ENCODE measurements around the gene CARD11. TPM values are rescaled to one million over a fixed set of nuclear protein-coding genes. Genes with fewer than 3 reads are reported as not detected.

CARD11 gene
- total and polyA plus RNA-seq, 2 of the 13 experiments (the other 11 are each of a cell fraction or from before 2014, with no cell fraction given): 0.04 TPM; not detected in 1

GRCh38 chr7:2858621-2859020, 185.0 kb downstream of the CARD11 start:
- Histone ChIP-seq H3K4me1 (ENCODE audit: insufficient read depth, low read length) (peaks cover 62% of the 10 kb centered on the region), H3K36me3 (replicated peaks in 1 of 2; ENCODE audit: control insufficient read depth in 1 of 2, insufficient read depth in 2 of 2, low read length in 2 of 2) (no peaks in the 10 kb centered on the region), H3K4me3 (replicated peaks in 1 of 3; ENCODE audit: insufficient read depth in 1 of 3, low read depth in 2 of 3, low read length in 3 of 3) (no peak overlapping the region), H3K9me3 (ENCODE audit: low read length) (no peaks in the 10 kb centered on the region), H3K27me3 (ENCODE audit: control insufficient read depth in 1 of 2, insufficient read depth in 2 of 2, low read length in 2 of 2) (no peaks in the 10 kb centered on the region), H3K79me2 (ENCODE audit: insufficient read depth, low read length) (no peaks in the 10 kb centered on the region), H4K20me1 (ENCODE audit: insufficient read depth, low read length) (no peaks in the 10 kb centered on the region), H2AFZ (ENCODE audit: low read length) (no peak overlapping the region), H3K27ac (ENCODE audit: extremely low read length, insufficient read depth, low read length) (no peak overlapping the region), H3K9ac (ENCODE audit: insufficient read depth, low read depth, low read length) (no peak overlapping the region), H3K4me2 (ENCODE audit: low read depth, low read length) (no peak overlapping the region)
- ATAC-seq (no peak), DNase-seq (ENCODE audit: low spot score) (no peak), FAIRE-seq (no peak)
- TF ChIP-seq ZNF564 (CRISPR knock-in tag; IDR thresholded peaks at IDR 0.05) (no peak), KDM5B (CRISPR knock-in tag; IDR thresholded peaks at IDR 0.05; ENCODE audit: borderline replicate concordance) (0 out of 2 replicates have a peak, but pooled peaks have one; percentile 21)
- intact Hi-C loops (cut with micrococcal nuclease; ENCODE audit: unreplicated experiment): no loop called here
- ChIA-PET POLR2A (no interaction called here), CTCF (ENCODE audit: low intra/inter-chr PET ratio, low total read pairs) (no interaction called here)
- BruUV-seq (replicated peaks): no TSS peak
- WGBS (ENCODE audit: low lambda C conversion rate): 76% methylated on average over 5 of the region's 5 CpGs
- in situ Hi-C loops (cut with HindIII; ENCODE audit: extremely low pct_ligation_motif_present, low pct_unique_long_range_greater_than_20kb): no loop called here

DNA sequence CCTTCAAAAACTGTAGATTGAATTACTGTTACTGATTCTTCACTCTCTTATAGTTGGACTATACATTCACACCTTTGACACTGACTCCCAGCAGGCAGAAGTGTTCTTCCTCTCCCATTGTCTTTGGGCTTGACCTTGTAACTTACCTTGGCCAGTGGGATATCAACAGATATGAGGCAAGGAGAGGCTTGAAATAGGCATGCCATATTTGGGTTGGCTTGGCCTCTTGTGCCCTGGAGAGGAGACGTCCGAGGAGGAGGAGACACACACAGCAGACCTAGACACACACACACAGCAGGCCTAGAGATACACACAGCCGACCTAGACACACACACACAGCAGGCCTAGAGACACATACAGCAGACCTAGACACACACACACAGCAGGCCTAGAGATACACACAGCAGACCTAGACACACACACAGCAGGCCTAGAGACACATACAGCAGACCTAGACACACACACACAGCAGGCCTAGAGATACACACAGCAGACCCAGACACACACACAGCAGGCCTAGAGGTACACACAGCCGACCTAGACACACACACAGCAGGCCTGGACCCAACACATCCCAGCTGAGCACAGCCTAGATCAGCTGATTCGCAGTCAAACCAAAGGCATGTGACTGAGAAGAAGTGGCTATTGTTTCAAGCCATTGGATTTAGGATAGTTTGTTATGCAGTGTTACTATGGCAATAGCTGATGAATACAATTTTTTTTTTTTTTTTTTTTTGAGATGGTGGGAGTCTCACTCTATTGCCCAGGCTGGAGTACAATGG, 187.1 kb downstream of the CARD11 start:
- no TSS peak for BruUV-seq (replicated peaks)
- ATAC-seq: peak; percentile 61
- no peak for FAIRE-seq
- no peaks in the 10 kb centered on the region for H4K20me1 ChIP-seq (ENCODE audit: insufficient read depth, low read length)
- ChIA-PET CTCF (ENCODE audit: low intra/inter-chr PET ratio, low total read pairs) (no interaction called here), POLR2A (interaction anchor here (1.0 to 1.3 kb wide), 4 partner anchors 8 to 99 kb away, joined by 3 to 5 read pairs (median 4); no protein-coding TSS in a partner anchor)
- H3K27ac ChIP-seq (ENCODE audit: extremely low read length, insufficient read depth, low read length): peak overlapping the region; percentile 75
- peak overlapping the region in 1 of 3 experiments; percentile 17; a peak in 1 of 6 replicates for H3K4me3 ChIP-seq (replicated peaks in 1 of 3; ENCODE audit: insufficient read depth in 1 of 3, low read depth in 2 of 3, low read length in 3 of 3)
- 25% methylated on average over 4 of the region's 5 CpGs for WGBS (ENCODE audit: low lambda C conversion rate)
- H3K4me1 ChIP-seq (ENCODE audit: insufficient read depth, low read length): peaks cover 50% of the 10 kb centered on the region
- peak overlapping the region; percentile 63 for H3K9ac ChIP-seq (ENCODE audit: insufficient read depth, low read depth, low read length)
- peak overlapping the region; percentile 36 for H3K4me2 ChIP-seq (ENCODE audit: low read depth, low read length)
- H3K79me2 ChIP-seq (ENCODE audit: insufficient read depth, low read length): no peaks in the 10 kb centered on the region
- in situ Hi-C loops (cut with HindIII; ENCODE audit: extremely low pct_ligation_motif_present, low pct_unique_long_range_greater_than_20kb) (no loop called here), intact Hi-C loops (cut with micrococcal nuclease; ENCODE audit: unreplicated experiment) (no loop called here)
- no peaks in the 10 kb centered on the region for H3K9me3 ChIP-seq (ENCODE audit: low read length)
- H3K36me3 ChIP-seq (replicated peaks in 1 of 2; ENCODE audit: control insufficient read depth in 1 of 2, insufficient read depth in 2 of 2, low read length in 2 of 2): no peaks in the 10 kb centered on the region
- no peaks in the 10 kb centered on the region for H3K27me3 ChIP-seq (ENCODE audit: control insufficient read depth in 1 of 2, insufficient read depth in 2 of 2, low read length in 2 of 2)
- peak; percentile 78 for DNase-seq (ENCODE audit: low spot score)
- H2AFZ ChIP-seq (ENCODE audit: low read length): no peak overlapping the region
- TF ChIP-seq ZNF331 (CRISPR knock-in tag; IDR thresholded peaks at IDR 0.05) (peak; percentile 100), IKZF4 (CRISPR knock-in tag; IDR thresholded peaks at IDR 0.05; ENCODE audit: borderline replicate concordance, low read depth, not compliant biosample characterization) (no peak), SOX5 (CRISPR knock-in tag; IDR thresholded peaks at IDR 0.05; ENCODE audit: borderline replicate concordance) (peak; percentile 62; the same call in 1 of the 2 replicates), TFE3 (CRISPR knock-in tag; IDR thresholded peaks at IDR 0.05) (peak; percentile 54; the same call in 1 of the 2 replicates), ZNF235 (CRISPR knock-in tag; IDR thresholded peaks at IDR 0.05; ENCODE audit: borderline replicate concordance) (no peak), SNAI1 (CRISPR knock-in tag; IDR thresholded peaks at IDR 0.05; ENCODE audit: borderline replicate concordance) (no peak)
- TF ChIP-seq, protein P1, sequence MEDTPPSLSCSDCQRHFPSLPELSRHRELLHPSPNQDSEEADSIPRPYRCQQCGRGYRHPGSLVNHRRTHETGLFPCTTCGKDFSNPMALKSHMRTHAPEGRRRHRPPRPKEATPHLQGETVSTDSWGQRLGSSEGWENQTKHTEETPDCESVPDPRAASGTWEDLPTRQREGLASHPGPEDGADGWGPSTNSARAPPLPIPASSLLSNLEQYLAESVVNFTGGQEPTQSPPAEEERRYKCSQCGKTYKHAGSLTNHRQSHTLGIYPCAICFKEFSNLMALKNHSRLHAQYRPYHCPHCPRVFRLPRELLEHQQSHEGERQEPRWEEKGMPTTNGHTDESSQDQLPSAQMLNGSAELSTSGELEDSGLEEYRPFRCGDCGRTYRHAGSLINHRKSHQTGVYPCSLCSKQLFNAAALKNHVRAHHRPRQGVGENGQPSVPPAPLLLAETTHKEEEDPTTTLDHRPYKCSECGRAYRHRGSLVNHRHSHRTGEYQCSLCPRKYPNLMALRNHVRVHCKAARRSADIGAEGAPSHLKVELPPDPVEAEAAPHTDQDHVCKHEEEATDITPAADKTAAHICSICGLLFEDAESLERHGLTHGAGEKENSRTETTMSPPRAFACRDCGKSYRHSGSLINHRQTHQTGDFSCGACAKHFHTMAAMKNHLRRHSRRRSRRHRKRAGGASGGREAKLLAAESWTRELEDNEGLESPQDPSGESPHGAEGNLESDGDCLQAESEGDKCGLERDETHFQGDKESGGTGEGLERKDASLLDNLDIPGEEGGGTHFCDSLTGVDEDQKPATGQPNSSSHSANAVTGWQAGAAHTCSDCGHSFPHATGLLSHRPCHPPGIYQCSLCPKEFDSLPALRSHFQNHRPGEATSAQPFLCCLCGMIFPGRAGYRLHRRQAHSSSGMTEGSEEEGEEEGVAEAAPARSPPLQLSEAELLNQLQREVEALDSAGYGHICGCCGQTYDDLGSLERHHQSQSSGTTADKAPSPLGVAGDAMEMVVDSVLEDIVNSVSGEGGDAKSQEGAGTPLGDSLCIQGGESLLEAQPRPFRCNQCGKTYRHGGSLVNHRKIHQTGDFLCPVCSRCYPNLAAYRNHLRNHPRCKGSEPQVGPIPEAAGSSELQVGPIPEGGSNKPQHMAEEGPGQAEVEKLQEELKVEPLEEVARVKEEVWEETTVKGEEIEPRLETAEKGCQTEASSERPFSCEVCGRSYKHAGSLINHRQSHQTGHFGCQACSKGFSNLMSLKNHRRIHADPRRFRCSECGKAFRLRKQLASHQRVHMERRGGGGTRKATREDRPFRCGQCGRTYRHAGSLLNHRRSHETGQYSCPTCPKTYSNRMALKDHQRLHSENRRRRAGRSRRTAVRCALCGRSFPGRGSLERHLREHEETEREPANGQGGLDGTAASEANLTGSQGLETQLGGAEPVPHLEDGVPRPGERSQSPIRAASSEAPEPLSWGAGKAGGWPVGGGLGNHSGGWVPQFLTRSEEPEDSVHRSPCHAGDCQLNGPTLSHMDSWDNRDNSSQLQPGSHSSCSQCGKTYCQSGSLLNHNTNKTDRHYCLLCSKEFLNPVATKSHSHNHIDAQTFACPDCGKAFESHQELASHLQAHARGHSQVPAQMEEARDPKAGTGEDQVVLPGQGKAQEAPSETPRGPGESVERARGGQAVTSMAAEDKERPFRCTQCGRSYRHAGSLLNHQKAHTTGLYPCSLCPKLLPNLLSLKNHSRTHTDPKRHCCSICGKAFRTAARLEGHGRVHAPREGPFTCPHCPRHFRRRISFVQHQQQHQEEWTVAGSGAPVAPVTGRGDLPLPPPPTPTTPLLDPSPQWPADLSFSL (CRISPR knock-in tag; IDR thresholded peaks at IDR 0.05): peak; percentile 79
